ENCODE results near the gene FAAP24.
"Not testable (repeated sequence)": the region's sequence is repeated elsewhere in the genome, so short reads cannot be mapped to it uniquely, and the experiment has no call there.

The FAAP24 gene

GRCh38 chr19:32971715-32972540 is at the start of gene FAAP24, which contains the start of gene CEP89:
Gene FAAP24 (plus strand): TSS chr19:32972242. CDS start chr19:32973197, 955 bp downstream.
Gene CEP89 (minus strand): TSS chr19:32971958. CDS start chr19:32971874, 84 bp downstream.
- DNase-seq: peak; percentile 90

- DNase-seq: no peak
These were observed 47.8 kb upstream of the FAAP24 start for GRCh38 chr19:32924200-32924599.

- DNase-seq: no peak
These were observed 43.2 kb upstream of the FAAP24 start for GRCh38 chr19:32928806-32929205.

GRCh38 chr19:32930567-32930966 is 41.5 kb upstream of the FAAP24 start:
- DNase-seq: no peak

- no peak for DNase-seq
These were observed 38.5 kb upstream of the FAAP24 start for GRCh38 chr19:32933571-32933970.

- no peak for DNase-seq
These were observed 36.4 kb upstream of the FAAP24 start for GRCh38 chr19:32935629-32936028.

GRCh38 chr19:32936065-32936464 is 36.0 kb upstream of the FAAP24 start:
- DNase-seq: no peak

GRCh38 chr19:32941273-32941672 is 30.8 kb upstream of the FAAP24 start:
- DNase-seq: not testable (repeated sequence)

GRCh38 chr19:32945260-32945659 is 26.8 kb upstream of the FAAP24 start:
- no peak for DNase-seq

- no peak for DNase-seq
These were observed 5.3 kb upstream of the FAAP24 start for GRCh38 chr19:32966750-32967149.

GRCh38 chr19:32969549-32969948 is 2.5 kb upstream of the FAAP24 start:
- no peak for DNase-seq

GRCh38 chr19:32971012-32971595 is 938 bp upstream of the FAAP24 start:
- no peak for DNase-seq

- no peak for DNase-seq
These were observed 4.3 kb downstream of the FAAP24 start for GRCh38 chr19:32976223-32976805.

GRCh38 chr19:32977280-32977679 is 5.2 kb downstream of the FAAP24 start:
- no peak for DNase-seq

- DNase-seq: not testable (repeated sequence)
These were observed 5.8 kb downstream of the FAAP24 start for GRCh38 chr19:32977813-32978212.

- not testable (repeated sequence) for DNase-seq
These were observed 7.8 kb downstream of the FAAP24 start for GRCh38 chr19:32979807-32980206.

GRCh38 chr19:32982488-32982887 is 10.4 kb downstream of the FAAP24 start:
- not testable (repeated sequence) for DNase-seq

GRCh38 chr19:32988254-32988653 is 16.2 kb downstream of the FAAP24 start:
- DNase-seq: not testable (repeated sequence)

- DNase-seq: no peak
These were observed 16.7 kb downstream of the FAAP24 start for GRCh38 chr19:32988724-32989123.

- not testable (repeated sequence) for DNase-seq
These were observed 23.9 kb downstream of the FAAP24 start for GRCh38 chr19:32995966-32996365.

GRCh38 chr19:32997061-32997464 is 25.0 kb downstream of the FAAP24 start:
- DNase-seq: not testable (repeated sequence)

GRCh38 chr19:32997716-32998355 is 25.8 kb downstream of the FAAP24 start:
- no peak for DNase-seq

- no peak for DNase-seq
These were observed 26.7 kb downstream of the FAAP24 start for GRCh38 chr19:32998722-32999121.

Data from SIG-M5 (cell line).